K562 (cell line): ENCODE measurements around the gene SURF6. TPM values are rescaled to one million over a fixed set of nuclear protein-coding genes. Genes with fewer than 3 reads are reported as not detected.

Experiments
- CHCHD3 ChIP-seq: fragments of 250-450 bp; sonication (Bioruptor Pico); IDR thresholded peaks from 2 replicates; pipeline ENCODE4 v2.1.2; 2022; ENCODE audit warnings: mild to moderate bottlenecking
- CUX1 ChIP-seq: fragments of 200-800 bp; sonication (Bioruptor generic); IDR thresholded peaks from 2 replicates; pipeline ENCODE4 v1.6.1; 2016; ENCODE audit warnings: missing genetic modification characterization, missing compliant biosample characterization
- DIDO1 ChIP-seq: fragments of 450-650 bp; IDR thresholded peaks from 2 replicates; pipeline ENCODE4 v1.6.1; 2016; ENCODE audit warnings: low read depth, missing biosample characterization, missing genetic modification characterization
- GTF2B ChIP-seq: IDR thresholded peaks from 2 replicates; pipeline ENCODE4 v1.6.1; 2011; ENCODE audit not compliant: insufficient read length; ENCODE audit errors: extremely low read depth
- HNRNPH1 ChIP-seq: fragments of 200-400 bp; formaldehyde crosslinking; optimal IDR thresholded peaks from 2 replicates; pipeline ENCODE3; 2017; ENCODE audit warnings: low read depth, mild to moderate bottlenecking, low read length, moderate library complexity
- LARP7 ChIP-seq: fragments of 450-650 bp; IDR thresholded peaks from 2 replicates; pipeline ENCODE4 v1.6.1; 2016
- PTTG1 ChIP-seq: fragments of 450-650 bp; IDR thresholded peaks from 2 replicates; pipeline ENCODE4 v1.6.1; 2016; ENCODE audit warnings: low read depth, mild to moderate bottlenecking, missing genetic modification characterization, missing compliant biosample characterization
- SAP30 ChIP-seq: fragments of 200-600 bp; sonication (generic); IDR thresholded peaks from 2 replicates; pipeline ENCODE4 v1.6.1; 2012; ENCODE audit warnings: borderline replicate concordance, low read depth, mild to moderate bottlenecking, moderate library complexity, low read length, control low read depth, inconsistent platforms; ENCODE audit not compliant: insufficient read depth, poor library complexity, severe bottlenecking
- SIN3A ChIP-seq, 2 experiments: fragments of 150-350 bp in 1 of 2; IDR thresholded peaks; 2 replicates each; pipeline ENCODE4 v1.6.1; 2011 to 2016; ENCODE audit warnings: borderline replicate concordance in 2 of 2, low read depth in 2 of 2, low read length in 2 of 2, mild to moderate bottlenecking in 2 of 2, moderate library complexity in 2 of 2; ENCODE audit not compliant: control insufficient read depth in 1 of 2
- SMARCA4 ChIP-seq: fragments of 450-650 bp; IDR thresholded peaks from 2 replicates; pipeline ENCODE4 v1.6.1; 2016
- SNAPC5 ChIP-seq: fragments of 250-450 bp; sonication (Bioruptor Pico); IDR thresholded peaks from 2 replicates; pipeline ENCODE4 v1.8.0; 2021; ENCODE audit warnings: moderate library complexity, mild to moderate bottlenecking, inconsistent platforms
- TEAD4 ChIP-seq, 2 experiments: sonication (generic) in 1 of 2; formaldehyde crosslinking in 1 of 2; IDR thresholded peaks; 2 replicates each; pipeline versions ENCODE4 v1.6.1 to v1.8.0; 2012 to 2022; ENCODE audit warnings: borderline replicate concordance in 1 of 2, inconsistent platforms in 1 of 2, low read length in 1 of 2, mild to moderate bottlenecking in 1 of 2, missing genetic modification reagents in 1 of 2
- THAP7 ChIP-seq: fragments of 250-450 bp; sonication (Bioruptor Pico); IDR thresholded peaks from 2 replicates; pipeline ENCODE4 v1.5.0; 2021
- ZBTB11 ChIP-seq, 3 experiments: fragments of 200-800 bp in 1 of 3; fragments of 250-450 bp in 1 of 3; fragments of 450-650 bp in 1 of 3; sonication (Bioruptor Pico) in 1 of 3; sonication (Bioruptor generic) in 1 of 3; formaldehyde crosslinking in 1 of 3; IDR thresholded peaks; 2 replicates each; pipeline versions ENCODE4 v1.6.1 to v1.8.0; 2016 to 2022; ENCODE audit warnings: mild to moderate bottlenecking in 2 of 3, missing genetic modification characterization in 2 of 3, missing compliant biosample characterization in 1 of 3, moderate library complexity in 1 of 3
- ZNF232 ChIP-seq: sonication (generic); formaldehyde crosslinking; IDR thresholded peaks from 2 replicates; pipeline ENCODE4 v1.8.0; 2022; ENCODE audit warnings: mild to moderate bottlenecking, missing genetic modification reagents
- ZNF76 ChIP-seq: fragments of 250-450 bp; sonication (Bioruptor Pico); IDR thresholded peaks from 2 replicates; pipeline ENCODE4 v1.4.0; 2020; ENCODE audit warnings: mild to moderate bottlenecking, moderate library complexity, borderline replicate concordance
- polyA plus RNA-seq, 8 experiments: library from polyadenylated mRNA; depleted of rRNA in 4 of 8; stranded (reverse) in 5 of 8; unstranded in 3 of 8; fragments of >200 nt; fragmentation: Nextera tagmentation in 2 of 8; fragmentation: Illumina TruSeq in 1 of 8; extraction: Ambion mirVana in 2 of 8; extraction: Trizol in 1 of 8; gene quantifications; 2 replicates each; pipeline versions ENCODE4 v1.2.1 to v1.2.3, GENCODE V29; 2011 to 2014; ENCODE audit warnings: inconsistent platforms in 1 of 8, missing spikeins in 1 of 8
- total RNA-seq, 7 experiments: library from RNA; depleted of rRNA in 6 of 7; stranded (reverse); fragments of >200 nt in 6 of 7; fragmentation: Illumina TruSeq in 2 of 7; extraction: Trizol in 2 of 7; gene quantifications; 2 replicates each; pipeline versions ENCODE4 v1.2.1 to v1.2.3, GENCODE V29; 2011 to 2021; ENCODE audit warnings: low replicate concordance in 1 of 7

Gene SURF6
- total and polyA plus RNA-seq, 9 of the 15 experiments (the other 6 are each of a cell fraction or from before 2014, with no cell fraction given), result 1.4 to 68.3 (median 14.7) TPM

GRCh38 chr9:133347515-133347984 is 11.6 kb upstream of the SURF6 start (continued):
- TF ChIP-seq SIN3A (IDR thresholded peaks at IDR 0.05; ENCODE audit: borderline replicate concordance in 2 of 2, control insufficient read depth in 1 of 2, low read depth in 2 of 2, low read length in 2 of 2) (0 out of 4 replicates have a peak, but pooled peaks of 1 of the 2 experiments have one; percentile 10), CHCHD3 (CRISPR knock-in tag) (no peak), THAP7 (CRISPR knock-in tag) (no peak), ZBTB11 (CRISPR knock-in tag; IDR thresholded peaks at IDR 0.05) (peak in 1 of 3 experiments; percentile 45; a peak in 1 of 6 replicates), PTTG1 (tag) (no peak), CUX1 (CRISPR knock-in tag) (no peak), ZNF76 (no peak), SNAPC5 (CRISPR knock-in tag) (no peak), LARP7 (no peak), SMARCA4 (no peak), DIDO1 (tag) (no peak), HNRNPH1 (no peak), GTF2B (no peak), ZNF232 (CRISPR knock-in tag) (no peak), SAP30 (no peak), TEAD4 (IDR thresholded peaks at IDR 0.05; ENCODE audit: low read length) (no peak), TEAD4 (CRISPR knock-in tag; IDR thresholded peaks at IDR 0.05; ENCODE audit: borderline replicate concordance) (no peak)
